GM19025 (cell line): ENCODE data around the gene DNAH14.
"Not testable (repeated sequence)": the region's sequence is repeated elsewhere in the genome, so short reads cannot be mapped to it uniquely, and the experiment has no call there.

ENCODE experiments used
- ATAC-seq: cut with Tn5 transposase; IDR thresholded peaks from one replicate; pipeline ENCODE4 v1.9.1; 2021; ENCODE audit warnings: mild to moderate bottlenecking, low read depth, moderate library complexity; ENCODE audit not compliant: unreplicated experiment

The DNAH14 gene

DNA sequence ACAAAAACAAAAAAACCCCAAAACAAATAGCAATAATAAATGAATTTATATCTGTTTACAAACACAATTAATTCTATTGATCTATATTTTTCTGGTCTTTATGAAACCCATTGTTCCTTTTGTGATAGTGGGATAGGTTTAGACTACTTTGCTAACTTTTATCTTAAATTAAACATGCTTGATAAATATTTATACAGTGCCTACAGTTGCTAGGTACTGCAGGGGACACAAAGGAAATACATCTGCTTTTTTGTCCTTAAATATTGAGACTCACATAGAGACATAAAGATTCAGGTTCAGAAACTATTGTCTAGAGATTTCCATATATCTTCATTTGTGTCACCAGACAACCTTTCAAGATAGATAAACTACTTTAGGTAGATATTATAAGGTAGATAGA, 8.5 kb upstream of the DNAH14 start:
- ATAC-seq: no peak

DNA sequence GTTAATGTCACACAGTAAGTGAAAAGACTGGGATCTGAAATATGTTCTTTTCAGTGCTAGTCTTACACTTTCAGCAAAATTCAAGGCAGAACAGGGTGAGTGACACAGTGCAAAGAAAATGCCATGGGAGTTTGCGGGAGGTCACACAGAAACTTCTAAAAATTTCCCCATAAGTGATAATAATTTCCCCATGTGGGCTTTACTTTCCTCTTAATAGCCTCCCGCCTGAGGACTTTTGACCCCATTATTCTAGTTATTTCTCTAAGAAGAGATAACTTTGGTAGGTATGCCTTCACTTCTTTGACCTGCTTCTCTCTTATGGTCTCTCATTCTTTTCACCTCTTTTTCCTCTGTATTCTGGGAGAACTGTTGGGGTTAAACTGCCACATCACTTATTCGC, 8.1 kb upstream of the DNAH14 start:
- ATAC-seq: no peak

DNA sequence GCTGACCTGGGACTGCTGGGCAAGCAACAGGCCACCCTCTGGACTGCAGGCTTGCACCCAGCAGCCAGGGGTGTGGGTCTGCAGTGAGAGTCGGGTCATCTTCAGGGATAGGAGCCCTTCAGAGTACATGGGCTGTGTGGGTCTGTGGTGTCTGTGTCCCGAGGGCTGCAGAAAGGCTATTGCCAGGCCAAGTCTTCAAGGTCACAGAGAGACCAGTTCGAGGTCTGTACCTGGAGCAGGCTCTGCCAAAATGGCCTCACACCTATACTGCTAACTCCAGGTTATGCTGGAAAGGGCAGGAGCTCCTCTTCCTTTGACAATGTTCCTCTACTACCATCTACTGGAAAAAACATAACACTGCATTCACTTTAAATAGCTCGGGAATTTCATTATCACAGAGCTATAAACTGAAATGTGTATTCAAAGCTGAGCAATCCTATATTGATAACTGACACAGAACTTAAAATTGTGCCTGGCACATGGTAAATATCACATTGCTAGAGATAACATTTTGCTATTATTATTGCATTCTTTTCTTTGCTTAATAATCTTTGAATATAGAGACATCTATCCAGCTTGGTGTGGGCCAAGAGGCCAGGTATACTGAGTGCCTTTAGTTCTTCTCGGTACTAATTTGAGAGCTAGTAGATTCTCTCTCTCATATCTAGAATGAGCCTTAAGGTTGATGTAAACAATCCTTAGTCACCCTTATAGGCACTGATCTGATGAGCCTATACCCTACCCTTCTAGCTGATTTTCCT, 6.9 kb upstream of the DNAH14 start:
- no peak for ATAC-seq

DNA sequence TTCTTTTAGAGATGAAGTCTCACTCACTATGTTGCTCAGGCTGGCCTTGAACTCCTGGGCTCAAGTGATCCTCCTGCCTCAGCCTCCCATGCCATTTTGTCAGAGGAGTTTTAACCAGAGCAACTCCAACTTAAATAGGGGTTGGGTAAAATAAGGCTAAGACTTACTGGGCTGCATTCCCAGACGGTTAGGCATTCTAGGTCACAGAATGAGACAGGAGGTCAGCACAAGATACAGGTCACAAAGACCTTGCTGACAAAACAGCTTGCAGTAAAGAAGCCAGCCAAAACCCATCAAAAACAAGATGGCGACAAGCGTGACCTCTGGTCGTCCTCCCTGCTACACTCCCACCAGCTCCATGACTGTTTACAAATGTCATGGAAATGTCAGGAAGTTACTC, 5.7 kb upstream of the DNAH14 start:
- no peak for ATAC-seq

DNA sequence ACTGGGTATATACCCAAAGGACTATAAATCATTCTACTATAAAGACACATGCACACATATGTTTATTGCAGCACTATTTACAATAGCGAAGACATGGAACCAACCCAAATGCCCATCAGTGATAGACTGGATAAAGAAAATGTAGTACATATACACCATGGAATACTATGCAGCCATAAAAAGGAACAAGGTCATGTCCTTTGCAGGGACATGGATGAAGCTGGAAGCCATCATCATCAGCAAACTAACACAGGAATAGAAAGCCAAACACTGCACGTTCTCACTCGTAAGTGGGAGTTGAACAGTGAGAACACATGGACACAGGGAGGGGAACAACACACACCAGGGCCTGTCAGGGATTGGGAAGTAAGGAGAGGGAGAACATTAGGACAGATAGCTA, 1.8 kb upstream of the DNAH14 start:
- ATAC-seq: not testable (repeated sequence)

DNA sequence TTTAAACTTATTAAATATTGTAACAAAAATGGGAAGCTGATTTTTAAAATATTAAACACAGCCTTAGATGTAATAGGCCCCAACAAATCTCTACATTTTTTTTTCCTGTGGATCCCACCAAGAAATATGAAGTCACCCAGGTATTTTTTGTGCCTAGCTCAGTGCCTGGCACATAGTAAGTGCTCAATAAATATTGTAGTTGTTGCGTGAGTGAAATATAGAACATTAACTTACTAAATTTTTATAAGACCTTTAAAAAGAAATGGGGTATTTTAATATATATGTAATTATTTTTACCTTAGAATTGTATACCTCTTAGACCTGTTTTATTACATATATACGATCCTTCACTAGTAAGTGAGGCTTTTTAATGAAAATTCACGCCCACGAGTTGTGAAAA, 569 bp upstream of the DNAH14 start:
- no peak for ATAC-seq

DNA sequence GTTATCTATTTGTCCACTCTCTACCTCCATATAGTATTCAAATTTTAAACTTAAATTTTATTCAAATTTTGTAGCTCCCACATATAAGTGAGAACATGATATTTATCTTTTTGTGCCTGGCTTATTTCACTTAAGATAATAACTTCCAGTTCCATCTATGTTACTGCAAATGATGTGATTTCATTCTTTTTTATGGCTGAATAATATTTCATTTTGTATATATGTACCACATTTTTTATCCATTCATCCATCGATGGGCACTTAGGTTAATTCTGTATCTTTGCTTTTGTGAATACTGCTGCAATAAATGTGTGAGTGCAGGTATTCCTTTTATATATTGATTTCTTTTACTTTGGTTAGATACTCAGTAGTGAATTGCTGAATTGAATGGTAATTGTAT, 2.1 kb downstream of the DNAH14 start:
- no peak for ATAC-seq

DNA sequence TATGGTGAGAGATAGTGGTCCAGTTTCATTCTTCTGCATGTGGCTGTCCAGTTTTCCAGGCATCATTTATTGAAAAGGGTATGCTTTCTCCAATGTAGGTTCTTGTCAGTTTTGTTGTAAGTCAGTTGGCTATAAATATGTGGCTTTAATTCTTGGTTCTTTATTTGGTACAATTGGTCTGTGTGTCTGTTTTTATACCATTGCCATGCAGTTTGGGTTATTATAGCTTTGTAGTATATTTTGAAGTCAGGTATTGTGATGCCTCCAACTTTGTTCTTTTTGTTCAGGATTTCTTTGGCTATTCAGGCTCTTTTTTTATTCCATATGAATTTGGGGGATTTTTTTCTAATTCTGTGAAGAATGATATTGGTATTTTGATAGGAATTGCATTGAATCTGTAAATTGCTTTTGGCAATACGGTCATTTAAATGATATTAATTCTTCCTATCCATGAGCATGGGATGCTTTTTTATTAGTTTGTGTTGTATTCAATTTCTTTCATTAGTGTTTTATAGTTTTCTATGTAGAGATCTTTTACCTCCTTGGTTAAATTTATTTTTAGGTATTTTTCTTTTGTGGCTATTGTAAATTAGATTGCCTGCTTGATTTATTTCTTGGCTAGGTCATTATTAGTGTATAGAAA, 3.3 kb downstream of the DNAH14 start:
- no peak for ATAC-seq

DNA sequence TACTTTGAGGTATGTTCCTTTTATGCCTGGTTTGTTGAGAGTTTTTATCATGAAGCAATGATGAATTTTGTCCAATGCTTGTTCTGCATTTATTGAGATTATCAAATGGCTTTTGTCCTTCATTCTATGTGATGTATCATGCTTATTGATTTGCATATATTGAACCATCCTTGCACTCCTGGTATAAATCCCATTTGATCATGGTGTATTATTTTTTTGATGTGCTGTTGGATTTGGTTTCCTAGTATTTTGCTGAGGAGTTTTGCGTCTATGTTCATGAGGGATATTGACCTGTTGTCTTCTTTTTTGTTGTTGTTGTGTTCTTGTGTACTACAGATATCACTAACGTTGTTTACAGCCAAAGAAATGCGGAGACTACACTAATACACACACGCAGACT, 4.1 kb downstream of the DNAH14 start:
- ATAC-seq: no peak

DNA sequence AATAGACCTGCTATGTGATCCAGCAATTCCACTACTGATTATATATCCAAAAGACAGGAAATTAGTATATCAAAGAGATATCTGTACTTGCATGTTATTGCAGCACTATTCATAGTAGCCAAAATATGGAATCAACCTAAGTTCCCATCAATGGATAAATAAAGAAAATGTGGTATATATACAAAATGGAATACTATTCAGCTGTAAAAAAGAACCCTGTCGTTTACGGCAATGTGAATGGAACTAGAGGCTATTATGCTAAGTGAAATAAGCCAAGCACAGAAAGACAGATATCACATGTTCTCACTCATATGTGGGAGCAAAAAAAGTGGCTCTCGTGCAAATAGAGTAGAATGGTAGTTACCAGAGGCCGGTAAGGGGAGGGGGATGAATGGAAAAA, 9.2 kb downstream of the DNAH14 start:
- no peak for ATAC-seq

DNA sequence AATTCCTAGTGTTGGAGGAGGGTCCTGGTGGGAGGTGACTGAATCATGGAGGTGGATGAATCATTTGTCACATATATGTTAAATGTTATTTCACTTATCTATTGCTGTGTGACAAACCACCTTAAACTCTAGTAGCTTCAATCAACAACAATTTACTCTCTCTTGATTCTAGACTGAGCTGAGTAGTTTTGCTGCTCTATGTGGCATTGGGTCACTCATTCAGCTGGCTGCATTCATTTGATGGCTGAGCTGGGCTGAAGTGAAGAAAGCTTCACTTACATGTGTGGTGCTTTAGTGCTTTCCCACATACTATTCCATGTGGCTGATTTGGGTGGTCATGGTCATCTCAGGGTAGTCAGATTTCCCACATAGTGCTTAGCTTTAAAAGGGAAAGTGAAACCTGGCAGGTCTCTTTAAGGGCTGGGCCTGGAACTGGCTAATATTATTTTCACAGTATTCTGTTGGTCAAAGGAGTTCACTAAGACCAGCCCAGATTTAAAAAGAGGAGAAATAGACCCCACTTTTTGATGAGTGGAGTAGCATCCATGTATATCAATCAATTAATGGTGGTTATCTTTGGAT, 10.5 kb downstream of the DNAH14 start:
- ATAC-seq: no peak

DNA sequence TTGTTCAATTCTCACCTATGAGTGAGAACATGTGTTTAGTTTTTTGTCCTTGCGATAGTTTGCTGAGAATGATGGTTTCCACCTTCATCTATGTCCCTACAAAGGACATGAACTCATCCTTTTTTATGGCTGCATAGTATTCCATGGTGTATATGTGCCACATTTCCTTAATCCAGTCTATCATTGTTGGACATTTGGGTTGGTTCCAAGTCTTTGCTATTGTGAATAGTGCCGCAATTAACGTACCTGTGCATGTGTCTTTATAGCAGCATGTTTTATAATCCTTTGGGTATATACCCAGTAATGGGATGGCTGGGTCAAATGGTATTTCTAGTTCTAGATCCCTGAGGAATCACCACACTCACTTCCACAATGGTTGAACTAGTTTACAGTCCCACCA, 11.3 kb downstream of the DNAH14 start:
- ATAC-seq: not testable (repeated sequence)

DNA sequence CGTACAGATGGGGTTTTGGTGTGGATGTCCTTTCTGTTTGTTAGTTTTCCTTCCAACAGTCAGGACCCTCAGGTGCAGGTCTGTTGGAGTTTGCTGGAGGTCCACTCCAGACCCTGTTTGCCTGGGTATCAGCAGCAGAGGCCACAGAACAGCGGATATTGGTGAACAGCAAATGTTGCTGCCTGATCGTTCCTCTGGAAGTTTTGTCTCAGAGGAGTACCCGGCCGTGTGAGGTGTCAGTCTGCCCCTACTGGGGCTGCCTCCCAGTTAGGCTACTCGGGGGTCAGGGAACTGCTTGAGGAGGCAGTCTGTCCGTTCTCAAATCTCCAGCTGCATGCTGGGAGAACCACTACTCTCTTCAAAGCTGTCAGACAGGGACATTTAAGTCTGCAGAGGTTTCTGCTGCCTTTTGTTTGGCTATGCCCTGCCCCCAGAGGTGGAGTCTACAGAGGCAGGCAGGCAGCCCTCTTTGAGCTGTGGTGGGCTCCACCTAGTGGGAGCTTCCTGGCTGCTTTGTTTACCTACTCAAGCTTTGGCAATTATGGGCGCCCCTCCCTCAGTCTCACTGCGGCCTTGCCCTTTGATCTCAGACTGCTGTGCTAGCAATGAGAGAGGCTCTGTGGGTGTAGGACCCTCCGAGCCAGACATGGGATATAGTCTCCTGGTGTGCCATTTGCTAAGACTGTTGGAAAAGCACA, 16.3 kb downstream of the DNAH14 start:
- ATAC-seq: not testable (repeated sequence)

DNA sequence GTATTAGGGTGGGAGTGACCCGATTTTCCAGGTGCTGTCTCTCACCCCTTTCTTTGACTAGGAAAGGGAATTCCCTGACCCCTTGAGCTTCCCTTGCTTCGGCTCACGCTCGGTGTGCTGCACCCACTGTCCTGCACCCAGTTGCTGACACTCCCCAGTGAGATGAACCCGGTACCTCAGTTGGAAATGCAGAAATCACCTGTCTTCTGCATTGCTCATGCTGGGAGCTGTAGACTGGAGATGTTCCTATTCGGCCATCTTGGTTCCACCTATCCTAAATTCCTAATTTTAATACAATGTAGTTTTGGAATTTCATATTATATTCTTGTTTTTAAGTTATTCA, 16.8 kb downstream of the DNAH14 start:
- ATAC-seq: not testable (repeated sequence)

DNA sequence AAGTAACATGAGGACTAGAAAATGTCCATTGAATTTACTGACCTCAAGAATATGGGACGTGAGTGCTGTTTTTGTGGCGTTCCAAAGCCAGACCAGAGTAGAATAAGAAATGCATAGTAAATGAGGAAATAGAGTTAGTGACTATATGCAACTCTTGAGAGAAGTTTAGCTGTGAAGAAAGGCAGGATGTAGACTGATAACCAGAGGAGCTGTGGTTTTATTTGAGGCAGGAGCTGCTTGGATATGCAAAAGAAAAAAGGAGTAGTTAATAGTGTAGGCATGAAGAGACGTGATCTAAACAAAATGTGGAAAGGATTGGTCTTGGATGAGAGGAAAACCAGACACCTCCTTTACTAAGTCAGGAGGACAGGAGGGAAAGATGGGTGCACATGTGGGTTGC, 28.2 kb downstream of the DNAH14 start:
- ATAC-seq: no peak

DNA sequence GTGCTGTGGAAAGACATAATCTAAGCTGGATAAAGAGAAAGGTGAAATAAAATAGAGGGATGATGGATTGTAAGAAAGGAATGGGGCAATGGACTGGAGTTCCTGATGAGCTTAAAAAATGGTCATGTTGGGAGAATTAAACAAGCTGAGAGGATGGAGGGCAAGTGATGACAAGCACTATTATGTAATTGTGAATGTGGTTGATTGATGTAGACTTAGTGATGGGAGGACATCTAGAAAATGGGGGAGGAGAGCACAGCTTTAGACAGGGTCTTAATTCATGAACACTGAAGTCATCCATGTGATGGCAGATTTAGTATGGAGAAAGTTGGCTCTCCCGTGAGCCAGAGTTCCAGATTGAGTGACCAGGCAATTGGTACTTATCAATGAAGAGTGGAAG, 29.0 kb downstream of the DNAH14 start:
- no peak for ATAC-seq

DNA sequence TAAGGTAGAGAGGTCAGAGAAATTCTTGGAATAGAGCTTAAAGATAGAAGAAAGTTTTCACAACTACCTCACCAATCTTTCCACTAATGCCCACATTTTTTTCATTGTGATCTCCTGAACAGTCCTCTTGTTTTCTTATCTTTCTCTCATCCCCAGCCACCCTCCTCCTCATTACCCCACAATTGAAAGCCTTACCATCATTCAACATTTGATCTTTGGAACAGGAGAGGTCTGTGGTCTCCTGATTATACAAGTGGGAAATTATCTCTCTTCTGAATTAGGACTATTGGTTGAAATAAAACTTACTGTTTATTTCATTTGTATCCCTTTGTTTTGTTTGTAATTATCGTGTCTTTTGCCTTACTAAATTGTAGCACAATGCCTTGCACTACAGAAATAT, 29.6 kb downstream of the DNAH14 start:
- ATAC-seq: no peak

DNA sequence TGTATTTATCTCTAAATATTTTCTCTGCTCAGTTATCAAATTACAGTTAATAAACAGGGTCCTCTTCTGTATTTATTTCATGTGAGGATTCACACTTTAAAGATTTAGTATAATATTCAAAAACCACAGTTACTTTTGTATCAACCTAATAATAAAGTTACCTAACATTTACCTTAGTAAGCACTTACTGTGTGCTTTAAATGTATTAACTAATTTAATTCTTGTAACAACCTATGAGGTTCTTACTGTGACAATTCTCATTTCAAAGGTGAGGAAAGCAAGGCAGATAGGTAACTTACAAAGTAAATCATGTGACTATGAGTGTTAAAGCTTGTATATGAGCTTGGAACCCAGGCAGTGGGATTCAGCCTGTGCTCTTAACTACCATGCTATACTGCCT, 30.2 kb downstream of the DNAH14 start:
- ATAC-seq: no peak

DNA sequence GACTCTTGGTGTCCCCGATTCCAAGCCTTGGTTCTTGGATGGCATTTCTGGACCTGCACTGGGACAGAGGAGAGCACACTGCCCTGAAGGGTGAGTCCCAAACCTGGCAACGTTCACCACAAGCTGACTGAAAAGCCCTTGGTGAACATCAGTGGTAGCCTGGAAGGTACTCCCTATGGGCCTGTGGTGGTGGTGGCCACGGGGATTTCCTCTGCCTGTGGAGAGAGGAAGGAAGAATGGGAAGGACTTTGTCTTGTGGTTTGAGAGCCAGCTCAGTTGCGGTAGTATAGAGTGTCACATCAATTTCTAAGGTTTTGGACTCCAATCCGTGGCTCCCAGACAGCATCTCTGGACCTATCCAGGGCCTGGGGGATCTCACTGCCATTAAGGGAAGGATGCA, 50.7 kb downstream of the DNAH14 start:
- ATAC-seq: no peak

DNA sequence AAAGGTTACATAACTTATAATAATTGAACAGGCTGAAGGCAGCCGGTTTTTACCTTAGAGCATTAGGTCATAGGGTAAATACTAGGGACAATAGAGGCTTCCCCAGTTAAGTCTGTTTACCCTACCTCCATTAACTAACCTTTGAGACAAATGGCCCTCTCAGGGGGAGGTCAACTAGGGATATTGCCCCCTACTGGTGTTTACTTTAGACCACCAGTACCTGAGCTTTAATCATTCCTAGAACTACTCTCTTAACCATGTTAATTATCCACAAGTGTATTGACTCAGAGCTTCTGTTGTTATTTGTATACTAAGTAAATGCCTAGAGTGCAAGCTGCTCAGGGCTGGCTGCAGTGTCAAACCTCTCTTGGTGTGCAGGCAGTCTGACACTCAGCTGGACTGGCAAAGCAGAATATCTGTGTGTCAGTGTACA, 52.5 kb downstream of the DNAH14 start:
- not testable (repeated sequence) for ATAC-seq

DNA sequence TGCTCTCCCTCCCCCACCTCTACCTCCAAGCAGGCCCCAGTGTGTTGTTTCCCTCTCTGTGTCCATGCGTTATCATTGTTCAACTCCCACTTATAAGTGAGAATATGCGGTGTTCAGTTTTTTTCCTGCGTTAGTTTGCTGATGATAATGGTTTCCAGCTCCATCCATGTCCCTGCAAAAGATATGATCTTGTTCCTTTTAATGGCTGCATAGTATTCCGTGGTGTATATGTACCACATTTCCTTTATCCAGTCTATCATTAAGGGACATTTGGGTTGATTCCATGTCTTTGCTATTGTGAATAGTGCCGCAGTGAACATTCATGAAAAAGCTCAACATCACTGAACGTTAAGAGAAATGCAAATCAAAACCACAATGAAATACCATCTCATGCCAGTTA, 58.6 kb downstream of the DNAH14 start:
- ATAC-seq: no peak
